SK-N-SH treated with all-trans-retinoic acid at 6 μM for 48 hours (cell line): ENCODE measurements around the gene PAK5.
A peak's percentile ranks its signal among the peaks of the same experiment; 100 is the strongest.

ENCODE experiments used
- ATAC-seq: fragments of 200-7000 bp; cut with Tn5 transposase; 3 replicates; pipeline ENCODE4 v1.9.1; 2020; ENCODE audit warnings: mild to moderate bottlenecking, moderate library complexity
- ARNTL ChIP-seq: fragments of 450-650 bp; formaldehyde crosslinking; IDR thresholded peaks from 2 replicates; pipeline ENCODE4 v1.5.0; 2020; ENCODE audit warnings: low read depth, mild to moderate bottlenecking, moderate library complexity, borderline replicate concordance
- BACH2 ChIP-seq: fragments of 250-450 bp; sonication (Bioruptor Pico); IDR thresholded peaks from 2 replicates; pipeline ENCODE4 v1.9.0; 2021; ENCODE audit warnings: mild to moderate bottlenecking, borderline replicate concordance
- CSDC2 ChIP-seq: fragments of 250-450 bp; sonication (Bioruptor Pico); IDR thresholded peaks from 2 replicates; pipeline ENCODE4 v1.5.0; 2020; ENCODE audit warnings: mild to moderate bottlenecking, moderate library complexity
- ISL1 ChIP-seq: fragments of 250-450 bp; sonication (Bioruptor Pico); IDR thresholded peaks from 2 replicates; pipeline ENCODE4 v2.1.2; 2022; ENCODE audit warnings: mild to moderate bottlenecking, moderate library complexity
- OSR1 ChIP-seq: fragments of 250-450 bp; sonication (Bioruptor Pico); IDR thresholded peaks from 2 replicates; pipeline ENCODE4 v1.8.0; 2022; ENCODE audit warnings: moderate library complexity, mild to moderate bottlenecking, inconsistent platforms
- PPARA ChIP-seq: fragments of 250-450 bp; sonication (Bioruptor Pico); IDR thresholded peaks from 2 replicates; pipeline ENCODE4 v1.5.0; 2020; ENCODE audit warnings: mild to moderate bottlenecking, borderline replicate concordance
- RARB ChIP-seq: fragments of 250-450 bp; sonication (Bioruptor Pico); IDR thresholded peaks from 2 replicates; pipeline ENCODE4 v1.8.0; 2021; ENCODE audit warnings: mild to moderate bottlenecking, moderate library complexity
- SNAI2 ChIP-seq: fragments of 250-450 bp; sonication (Bioruptor Pico); IDR thresholded peaks from 2 replicates; pipeline ENCODE4 v1.5.0; 2020; ENCODE audit warnings: mild to moderate bottlenecking, moderate library complexity
- TCF4 ChIP-seq: fragments of 250-450 bp; sonication (Bioruptor Pico); IDR thresholded peaks from 2 replicates; pipeline ENCODE4 v1.8.0; 2021; ENCODE audit warnings: mild to moderate bottlenecking, moderate library complexity, borderline replicate concordance
- TOX ChIP-seq: fragments of 250-450 bp; sonication (Bioruptor Pico); IDR thresholded peaks from 2 replicates; pipeline ENCODE4 v1.8.0; 2021; ENCODE audit warnings: mild to moderate bottlenecking, moderate library complexity, borderline replicate concordance
- ZC3H10 ChIP-seq: fragments of 250-450 bp; sonication (Bioruptor Pico); IDR thresholded peaks from 2 replicates; pipeline ENCODE4 v1.5.1; 2021; ENCODE audit warnings: mild to moderate bottlenecking, moderate library complexity
- ZFP3 ChIP-seq: fragments of 250-450 bp; sonication (Bioruptor Pico); IDR thresholded peaks from 2 replicates; pipeline ENCODE4 v1.5.0; 2020; ENCODE audit warnings: mild to moderate bottlenecking, moderate library complexity
- ZFP30 ChIP-seq: fragments of 450-650 bp; formaldehyde crosslinking; IDR thresholded peaks from 2 replicates; pipeline ENCODE4 v1.5.0; 2022; ENCODE audit warnings: mild to moderate bottlenecking, moderate library complexity
- ZNF70 ChIP-seq: fragments of 450-650 bp; formaldehyde crosslinking; IDR thresholded peaks from 2 replicates; pipeline ENCODE4 v1.5.0; 2020; ENCODE audit warnings: mild to moderate bottlenecking, moderate library complexity
- ZNF8 ChIP-seq: fragments of 450-650 bp; formaldehyde crosslinking; IDR thresholded peaks from 2 replicates; pipeline ENCODE4 v1.5.0; 2020; ENCODE audit warnings: mild to moderate bottlenecking, moderate library complexity
- TF ChIP-seq, protein P1 (sequence below): fragments of 250-450 bp; sonication (Bioruptor Pico); IDR thresholded peaks from 2 replicates; pipeline ENCODE4 v1.8.0; 2021; ENCODE audit warnings: low read depth, mild to moderate bottlenecking, moderate library complexity, borderline replicate concordance
- TF ChIP-seq, protein P2 (sequence below): fragments of 250-450 bp; sonication (Bioruptor Pico); IDR thresholded peaks from 2 replicates; pipeline ENCODE4 v1.5.1; 2021; ENCODE audit warnings: mild to moderate bottlenecking, moderate library complexity
- TF ChIP-seq, protein P3 (sequence below): fragments of 250-450 bp; sonication (Bioruptor Pico); IDR thresholded peaks from 2 replicates; pipeline ENCODE4 v1.5.1; 2020; ENCODE audit warnings: low read depth, mild to moderate bottlenecking, moderate library complexity
- TF ChIP-seq, protein P4 (sequence below): fragments of 250-450 bp; sonication (Bioruptor Pico); IDR thresholded peaks from 2 replicates; pipeline ENCODE4 v1.8.0; 2020; ENCODE audit warnings: mild to moderate bottlenecking, moderate library complexity, borderline replicate concordance

Gene PAK5

DNA sequence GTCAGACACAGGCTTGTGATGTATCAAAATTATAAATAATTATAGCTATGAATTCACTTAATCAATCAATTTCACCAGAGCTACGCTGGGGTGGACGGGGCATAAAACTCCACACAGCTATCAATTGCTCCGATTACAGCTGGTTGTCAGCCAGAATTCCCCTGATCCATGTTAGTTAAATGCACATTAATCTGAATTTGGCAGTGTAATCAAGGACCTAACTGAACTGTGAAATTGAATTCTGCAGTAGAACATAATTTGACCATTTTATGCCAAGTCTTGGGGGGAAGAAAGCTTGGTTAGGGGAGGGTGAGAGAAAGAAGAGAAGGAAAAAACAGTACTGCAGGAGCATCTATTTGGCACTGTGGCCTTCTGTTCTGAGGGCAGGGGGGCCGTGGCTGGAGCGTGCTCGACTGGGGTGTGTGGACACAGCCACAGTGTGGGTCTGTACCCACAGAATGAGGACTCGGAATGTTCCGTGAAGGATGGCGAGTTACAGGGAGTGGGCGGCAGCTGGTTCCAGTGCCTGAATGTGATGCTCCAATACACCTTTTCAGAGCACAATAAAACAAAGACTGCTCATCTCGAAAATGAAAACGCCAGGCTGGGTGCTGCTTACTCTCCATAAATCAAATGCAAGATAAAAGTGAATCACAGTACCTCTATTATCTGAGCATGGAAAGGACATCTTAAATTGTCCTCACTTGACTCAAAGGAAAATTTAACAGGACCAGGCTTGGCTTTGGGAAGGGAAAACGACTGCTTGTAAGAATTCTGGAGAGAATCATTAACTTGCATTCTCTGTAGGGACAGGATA lies 265.3 kb downstream of the PAK5 start:
- ATAC-seq = no peak
- TF ChIP-seq ARNTL (no peak), ZNF70 (CRISPR knock-in tag) (no peak), ZFP3 (CRISPR knock-in tag) (no peak), TOX (CRISPR knock-in tag) (no peak), SNAI2 (CRISPR knock-in tag) (no peak), ISL1 (no peak)
- TF ChIP-seq, all 23 proteins: peak for 0

DNA sequence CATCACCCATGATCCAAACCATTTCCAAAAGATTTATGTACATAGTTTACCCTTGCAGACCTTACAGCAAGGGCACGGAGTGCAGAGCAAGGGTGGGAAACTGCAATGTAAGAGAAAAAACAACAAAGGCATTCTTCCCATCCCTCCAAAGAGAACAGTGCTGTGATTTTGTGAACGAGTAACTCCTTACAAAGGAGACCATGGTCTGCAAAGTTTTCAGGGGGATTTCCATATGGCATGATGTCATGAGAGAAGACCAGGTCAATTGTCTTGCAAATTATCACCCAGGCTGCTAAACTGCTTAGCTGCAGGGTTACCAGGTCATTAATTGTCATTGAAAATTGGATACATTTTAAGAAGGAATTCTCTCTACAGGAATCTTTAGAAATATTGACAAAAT lies 266.2 kb downstream of the PAK5 start:
- no peak for ATAC-seq
- TF ChIP-seq ZNF70 (CRISPR knock-in tag) = no peak
- TF ChIP-seq PPARA = no peak
- TF ChIP-seq OSR1 = no peak
- TF ChIP-seq, all 23 proteins: peak for 0

DNA sequence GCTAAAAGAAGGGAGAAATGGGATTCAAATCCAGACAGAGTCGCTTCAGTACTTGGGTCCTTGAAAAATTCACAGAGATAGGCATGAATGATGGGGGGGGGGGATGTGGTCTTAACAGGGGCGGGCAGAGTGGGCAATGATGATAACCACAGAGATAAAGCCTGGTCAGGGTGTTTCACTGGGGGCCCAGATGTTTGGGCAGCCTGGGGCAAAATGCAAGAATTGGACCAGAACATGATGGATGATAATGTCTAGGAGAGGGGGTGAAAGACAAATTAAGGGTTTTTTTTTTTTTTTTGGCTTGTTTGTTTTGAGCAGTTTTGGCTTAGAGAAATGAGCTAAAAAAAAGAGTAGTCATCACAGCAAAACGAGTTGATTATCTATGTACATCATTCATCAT lies 267.1 kb downstream of the PAK5 start:
- TF ChIP-seq ZFP3 (CRISPR knock-in tag) (no peak), PPARA (no peak), TCF4 (CRISPR knock-in tag) (no peak), BACH2 (CRISPR knock-in tag) (no peak), RARB (CRISPR knock-in tag) (no peak), ZFP30 (CRISPR knock-in tag) (no peak)
- TF ChIP-seq, protein P1, sequence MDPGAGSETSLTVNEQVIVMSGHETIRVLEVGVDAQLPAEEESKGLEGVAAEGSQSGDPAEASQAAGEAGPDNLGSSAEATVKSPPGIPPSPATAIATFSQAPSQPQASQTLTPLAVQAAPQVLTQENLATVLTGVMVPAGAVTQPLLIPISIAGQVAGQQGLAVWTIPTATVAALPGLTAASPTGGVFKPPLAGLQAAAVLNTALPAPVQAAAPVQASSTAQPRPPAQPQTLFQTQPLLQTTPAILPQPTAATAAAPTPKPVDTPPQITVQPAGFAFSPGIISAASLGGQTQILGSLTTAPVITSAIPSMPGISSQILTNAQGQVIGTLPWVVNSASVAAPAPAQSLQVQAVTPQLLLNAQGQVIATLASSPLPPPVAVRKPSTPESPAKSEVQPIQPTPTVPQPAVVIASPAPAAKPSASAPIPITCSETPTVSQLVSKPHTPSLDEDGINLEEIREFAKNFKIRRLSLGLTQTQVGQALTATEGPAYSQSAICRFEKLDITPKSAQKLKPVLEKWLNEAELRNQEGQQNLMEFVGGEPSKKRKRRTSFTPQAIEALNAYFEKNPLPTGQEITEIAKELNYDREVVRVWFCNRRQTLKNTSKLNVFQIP (CRISPR knock-in tag) = no peak
- TF ChIP-seq, all 23 proteins: peak for 0
- ATAC-seq = no peak

DNA sequence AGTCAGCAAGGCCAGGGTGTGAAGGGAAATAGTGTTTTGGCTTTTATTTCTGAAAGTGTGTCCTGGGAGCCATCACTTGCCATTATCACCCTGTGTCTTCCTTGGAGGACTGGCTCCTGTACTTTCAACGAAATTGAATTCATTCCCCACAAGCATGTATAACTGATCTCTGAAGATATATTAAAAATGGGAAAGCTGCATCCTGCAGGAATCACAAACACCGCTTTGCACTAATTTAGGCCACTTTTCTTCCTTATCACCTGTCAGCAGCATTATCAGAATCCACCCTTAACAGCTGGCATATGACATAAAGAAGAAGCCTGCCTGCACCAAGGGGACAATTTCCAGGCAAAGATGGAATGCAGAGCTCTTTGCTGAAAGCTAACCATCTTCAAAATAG lies 268.3 kb downstream of the PAK5 start:
- no peak; the same call in 2 of the 3 replicates for ATAC-seq
- TF ChIP-seq, protein P2, sequence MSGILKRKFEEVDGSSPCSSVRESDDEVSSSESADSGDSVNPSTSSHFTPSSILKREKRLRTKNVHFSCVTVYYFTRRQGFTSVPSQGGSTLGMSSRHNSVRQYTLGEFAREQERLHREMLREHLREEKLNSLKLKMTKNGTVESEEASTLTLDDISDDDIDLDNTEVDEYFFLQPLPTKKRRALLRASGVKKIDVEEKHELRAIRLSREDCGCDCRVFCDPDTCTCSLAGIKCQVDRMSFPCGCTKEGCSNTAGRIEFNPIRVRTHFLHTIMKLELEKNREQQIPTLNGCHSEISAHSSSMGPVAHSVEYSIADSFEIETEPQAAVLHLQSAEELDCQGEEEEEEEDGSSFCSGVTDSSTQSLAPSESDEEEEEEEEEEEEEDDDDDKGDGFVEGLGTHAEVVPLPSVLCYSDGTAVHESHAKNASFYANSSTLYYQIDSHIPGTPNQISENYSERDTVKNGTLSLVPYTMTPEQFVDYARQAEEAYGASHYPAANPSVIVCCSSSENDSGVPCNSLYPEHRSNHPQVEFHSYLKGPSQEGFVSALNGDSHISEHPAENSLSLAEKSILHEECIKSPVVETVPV (CRISPR knock-in tag) = no peak
- TF ChIP-seq ZFP30 (CRISPR knock-in tag) (no peak), SNAI2 (CRISPR knock-in tag) (no peak), PPARA (no peak), ISL1 (peak; percentile 35; the same call in 1 of the 2 replicates), ARNTL (no peak), CSDC2 (CRISPR knock-in tag) (no peak), BACH2 (CRISPR knock-in tag) (no peak), TCF4 (CRISPR knock-in tag) (peak; percentile 69; the same call in 1 of the 2 replicates), ZNF8 (CRISPR knock-in tag) (no peak)
- TF ChIP-seq, protein P3, sequence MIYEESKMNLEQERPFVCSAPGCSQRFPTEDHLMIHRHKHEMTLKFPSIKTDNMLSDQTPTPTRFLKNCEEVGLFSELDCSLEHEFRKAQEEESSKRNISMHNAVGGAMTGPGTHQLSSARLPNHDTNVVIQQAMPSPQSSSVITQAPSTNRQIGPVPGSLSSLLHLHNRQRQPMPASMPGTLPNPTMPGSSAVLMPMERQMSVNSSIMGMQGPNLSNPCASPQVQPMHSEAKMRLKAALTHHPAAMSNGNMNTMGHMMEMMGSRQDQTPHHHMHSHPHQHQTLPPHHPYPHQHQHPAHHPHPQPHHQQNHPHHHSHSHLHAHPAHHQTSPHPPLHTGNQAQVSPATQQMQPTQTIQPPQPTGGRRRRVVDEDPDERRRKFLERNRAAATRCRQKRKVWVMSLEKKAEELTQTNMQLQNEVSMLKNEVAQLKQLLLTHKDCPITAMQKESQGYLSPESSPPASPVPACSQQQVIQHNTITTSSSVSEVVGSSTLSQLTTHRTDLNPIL = no peak
- TF ChIP-seq, protein P4, sequence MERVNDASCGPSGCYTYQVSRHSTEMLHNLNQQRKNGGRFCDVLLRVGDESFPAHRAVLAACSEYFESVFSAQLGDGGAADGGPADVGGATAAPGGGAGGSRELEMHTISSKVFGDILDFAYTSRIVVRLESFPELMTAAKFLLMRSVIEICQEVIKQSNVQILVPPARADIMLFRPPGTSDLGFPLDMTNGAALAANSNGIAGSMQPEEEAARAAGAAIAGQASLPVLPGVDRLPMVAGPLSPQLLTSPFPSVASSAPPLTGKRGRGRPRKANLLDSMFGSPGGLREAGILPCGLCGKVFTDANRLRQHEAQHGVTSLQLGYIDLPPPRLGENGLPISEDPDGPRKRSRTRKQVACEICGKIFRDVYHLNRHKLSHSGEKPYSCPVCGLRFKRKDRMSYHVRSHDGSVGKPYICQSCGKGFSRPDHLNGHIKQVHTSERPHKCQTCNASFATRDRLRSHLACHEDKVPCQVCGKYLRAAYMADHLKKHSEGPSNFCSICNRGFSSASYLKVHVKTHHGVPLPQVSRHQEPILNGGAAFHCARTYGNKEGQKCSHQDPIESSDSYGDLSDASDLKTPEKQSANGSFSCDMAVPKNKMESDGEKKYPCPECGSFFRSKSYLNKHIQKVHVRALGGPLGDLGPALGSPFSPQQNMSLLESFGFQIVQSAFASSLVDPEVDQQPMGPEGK (CRISPR knock-in tag) = no peak
- TF ChIP-seq, all 23 proteins: peak for 2

DNA sequence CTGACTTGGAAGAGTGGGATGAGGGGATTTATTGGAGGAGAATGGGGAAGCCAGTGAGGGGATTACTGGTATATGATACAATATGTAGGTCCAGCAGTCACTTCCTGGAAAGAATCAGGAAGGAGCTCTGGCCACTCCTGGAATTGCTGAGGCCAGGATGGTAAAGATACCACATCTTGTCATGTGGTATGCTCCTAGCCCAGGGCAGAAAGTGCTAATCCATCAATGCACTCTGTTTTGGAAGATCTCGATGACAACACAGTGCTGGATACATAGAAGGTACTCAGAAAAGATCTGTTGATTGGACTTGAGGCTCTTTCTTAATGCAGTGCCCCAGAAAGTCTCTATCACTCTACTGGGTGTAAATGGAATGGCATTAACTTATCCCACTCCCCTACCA lies 271.9 kb downstream of the PAK5 start:
- ATAC-seq = no peak
- TF ChIP-seq RARB (CRISPR knock-in tag) = no peak
- TF ChIP-seq OSR1 = no peak
- TF ChIP-seq ZC3H10 = no peak
